Measurements from ENCODE around the gene SCUBE1.

- no peak for TF ChIP-seq CTCF (IDR thresholded peaks at IDR 0.05)
- TF ChIP-seq POLR2A (IDR thresholded peaks at IDR 0.05), result no peak
Measured at GRCh38 chr22:43337946-43338345, 5.2 kb downstream of the SCUBE1 start.

Measured in esophagus squamous epithelium (tissue), 4 donors.